ENCODE measurements around the gene HDHD5.

The HDHD5 gene

GRCh38 chr22:17120711-17121232 is 38.3 kb downstream of the HDHD5 start:
- peak in 1 of 4 experiments; percentile 10 for DNase-seq (ENCODE audit: low read depth in 4 of 4, low spot score in 1 of 4)

GRCh38 chr22:17120281-17120680 is 38.8 kb downstream of the HDHD5 start:
- DNase-seq (ENCODE audit: low read depth in 4 of 4, low spot score in 1 of 4) = peak in 3 of 4 experiments; percentile 20 to 41 (median 36)

GRCh38 chr22:17119481-17120202 is 39.4 kb downstream of the HDHD5 start:
- DNase-seq (ENCODE audit: low read depth in 4 of 4, low spot score in 1 of 4) = no peak

- no peak for DNase-seq (ENCODE audit: low read depth in 4 of 4, low spot score in 1 of 4)
Observed at GRCh38 chr22:17118342-17118741, 40.7 kb downstream of the HDHD5 start.

- no peak for DNase-seq (ENCODE audit: low read depth in 4 of 4, low spot score in 1 of 4)
Observed at GRCh38 chr22:17117890-17118289, 41.2 kb downstream of the HDHD5 start.

- no peak for DNase-seq (ENCODE audit: low read depth in 4 of 4, low spot score in 1 of 4)
Observed at GRCh38 chr22:17117400-17117799, 41.7 kb downstream of the HDHD5 start.

- no peak for DNase-seq (ENCODE audit: low read depth in 4 of 4, low spot score in 1 of 4)
Observed at GRCh38 chr22:17116572-17117330, 42.3 kb downstream of the HDHD5 start.

- DNase-seq (ENCODE audit: low read depth in 4 of 4, low spot score in 1 of 4) = no peak
Observed at GRCh38 chr22:17115945-17116565, 43.0 kb downstream of the HDHD5 start.

GRCh38 chr22:17115236-17115635 is 43.8 kb downstream of the HDHD5 start:
- no peak for DNase-seq (ENCODE audit: low read depth in 4 of 4, low spot score in 1 of 4)

- DNase-seq (ENCODE audit: low read depth in 4 of 4, low spot score in 1 of 4) = no peak
Observed at GRCh38 chr22:17114898-17115235, 44.2 kb downstream of the HDHD5 start.

- no peak for DNase-seq (ENCODE audit: low read depth in 4 of 4, low spot score in 1 of 4)
Observed at GRCh38 chr22:17114173-17114897, 44.7 kb downstream of the HDHD5 start.

GRCh38 chr22:17113600-17113999 is 45.5 kb downstream of the HDHD5 start:
- no peak for DNase-seq (ENCODE audit: low read depth in 4 of 4, low spot score in 1 of 4)

GRCh38 chr22:17112491-17113042 is 46.5 kb downstream of the HDHD5 start:
- no peak for DNase-seq (ENCODE audit: low read depth in 4 of 4, low spot score in 1 of 4)

- no peak for DNase-seq (ENCODE audit: low read depth in 4 of 4, low spot score in 1 of 4)
Observed at GRCh38 chr22:17110791-17111550, 48.1 kb downstream of the HDHD5 start.

GRCh38 chr22:17109976-17110375 is 49.1 kb downstream of the HDHD5 start:
- no peak for DNase-seq (ENCODE audit: low read depth in 4 of 4, low spot score in 1 of 4)

- DNase-seq (ENCODE audit: low read depth in 4 of 4, low spot score in 1 of 4) = no peak
Observed at GRCh38 chr22:17109113-17109865, 49.8 kb downstream of the HDHD5 start.

GRCh38 chr22:17108256-17109112 is 50.6 kb downstream of the HDHD5 start:
- no peak for DNase-seq (ENCODE audit: low read depth in 4 of 4, low spot score in 1 of 4)

- no peak for DNase-seq (ENCODE audit: low read depth in 4 of 4, low spot score in 1 of 4)
Observed at GRCh38 chr22:17107547-17107810, 51.6 kb downstream of the HDHD5 start.

Measured in stimulated activated CD4-positive, alpha-beta T cell treated with anti-CD3 and anti-CD28 coated beads, Interleukin-1b, Interleukin-23, amount 100 ng/mL, for 24 hours (primary cell).